NOMO-1 treated with DMSO at 0.1 percent for 48 hours (cell line): ENCODE results near the gene TRIM2.
A peak's percentile ranks its signal among the peaks of the same experiment; 100 is the strongest.
"Not testable (repeated sequence)": the region's sequence is repeated elsewhere in the genome, so short reads cannot be mapped to it uniquely, and the experiment has no call there.

ENCODE experiments used
- DNase-seq: peaks from one replicate; lab custom pipeline; 2025; ENCODE audit not compliant: unreplicated experiment; lab: John Stamatoyannopoulos, UW

Gene TRIM2

DNA sequence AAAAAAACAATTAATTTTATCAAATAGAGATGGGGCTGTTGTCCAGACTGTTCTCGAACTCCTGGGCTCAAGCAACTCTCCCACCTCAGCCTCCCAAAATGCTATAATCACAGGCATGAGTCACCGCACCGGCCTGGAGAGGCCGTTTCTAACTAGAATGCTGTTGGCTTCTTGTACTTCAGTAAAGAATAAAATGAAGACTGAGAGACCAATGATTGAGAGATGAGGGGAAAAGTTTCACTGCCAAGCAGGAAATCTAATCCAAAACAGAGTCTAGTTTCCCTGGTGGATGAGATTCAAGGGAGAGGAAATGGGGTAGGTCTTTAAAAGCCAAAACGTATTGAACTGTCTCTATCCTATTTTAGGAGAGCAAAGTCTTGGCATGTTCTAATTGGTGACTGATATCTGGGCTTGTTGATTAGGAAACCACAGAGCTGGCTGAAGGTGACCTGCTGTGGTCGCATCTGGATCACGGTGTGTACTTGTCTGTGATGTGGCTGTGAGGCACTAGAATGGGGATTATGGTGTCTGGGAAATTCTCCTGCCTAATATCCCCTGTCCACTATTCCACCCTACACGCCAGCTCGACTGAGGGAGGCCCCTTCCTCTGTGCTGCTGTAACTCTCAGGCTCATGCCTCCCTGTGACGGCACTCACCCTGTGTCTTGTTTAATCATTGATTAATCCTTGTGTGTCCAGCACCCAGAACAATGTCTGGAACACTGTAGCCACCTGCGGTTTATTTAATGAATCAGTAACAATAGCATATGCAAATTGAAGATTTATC is 15.0 kb upstream of the TRIM2 start:
- DNase-seq: no peak

DNA sequence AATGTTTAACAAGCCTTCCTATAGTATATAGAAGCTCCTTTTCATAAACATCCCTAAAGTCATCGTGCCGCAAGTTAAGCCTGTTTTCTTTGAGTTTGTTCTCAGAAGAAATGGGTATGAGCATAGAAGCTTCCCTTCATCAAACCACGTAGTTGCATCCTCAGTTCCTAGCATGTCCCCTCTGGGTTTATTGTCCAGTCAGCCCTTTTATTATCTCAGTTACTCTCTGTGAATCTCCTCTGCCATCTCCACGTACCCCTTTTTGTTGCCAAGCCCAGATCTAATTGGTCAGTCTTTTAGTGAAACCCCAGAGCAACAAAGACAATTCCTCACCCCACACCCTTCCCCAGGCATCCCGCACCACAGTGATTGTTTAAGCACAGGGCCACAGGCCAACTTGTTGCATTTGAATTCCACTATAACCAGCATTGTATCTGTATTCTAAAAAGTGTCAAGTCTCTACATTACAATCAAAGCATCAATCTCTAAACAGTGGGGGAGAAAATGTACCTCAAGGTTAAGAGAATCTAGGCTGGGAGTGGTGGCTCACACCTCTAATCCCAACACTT is 12.4 kb upstream of the TRIM2 start:
- no peak for DNase-seq

DNA sequence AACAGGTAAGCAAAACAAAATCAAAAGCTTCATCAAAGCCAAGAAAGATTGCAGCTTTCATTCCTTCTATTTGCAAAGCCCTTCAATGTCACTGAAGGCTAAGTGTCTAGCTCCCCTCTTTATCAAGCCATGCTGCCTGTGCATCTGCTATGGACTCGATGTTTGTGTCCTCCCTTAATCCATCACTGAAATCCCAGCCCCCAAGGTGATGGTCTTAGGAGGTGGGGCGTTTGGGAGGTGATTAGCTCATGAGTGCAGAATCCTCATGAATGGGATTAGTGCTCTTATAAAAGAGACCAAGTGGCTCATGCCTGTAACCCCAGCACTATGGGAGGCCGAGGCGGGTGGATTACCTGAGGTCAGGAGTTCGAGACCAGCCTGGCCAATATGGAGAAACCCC is 6.9 kb upstream of the TRIM2 start:
- no peak for DNase-seq

DNA sequence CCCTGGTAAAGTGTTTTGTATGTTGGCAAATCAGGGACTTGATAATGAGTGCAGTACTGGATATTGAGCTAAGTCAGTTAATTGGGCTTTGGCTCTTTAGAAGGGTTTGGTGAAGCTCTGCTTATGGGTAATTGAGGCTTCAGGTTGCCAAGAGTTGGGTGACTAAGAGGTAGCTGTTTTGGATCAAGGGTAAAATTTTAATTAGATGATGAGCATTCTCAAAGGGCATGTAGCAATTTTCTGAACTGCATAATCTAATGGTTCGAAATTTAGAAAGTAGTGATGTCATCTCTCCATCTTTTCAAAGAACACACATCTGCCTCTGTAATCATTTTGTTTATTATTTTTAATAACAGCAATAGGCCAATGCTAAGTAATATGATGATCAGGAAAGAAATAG is 5.5 kb upstream of the TRIM2 start:
- DNase-seq: no peak

DNA sequence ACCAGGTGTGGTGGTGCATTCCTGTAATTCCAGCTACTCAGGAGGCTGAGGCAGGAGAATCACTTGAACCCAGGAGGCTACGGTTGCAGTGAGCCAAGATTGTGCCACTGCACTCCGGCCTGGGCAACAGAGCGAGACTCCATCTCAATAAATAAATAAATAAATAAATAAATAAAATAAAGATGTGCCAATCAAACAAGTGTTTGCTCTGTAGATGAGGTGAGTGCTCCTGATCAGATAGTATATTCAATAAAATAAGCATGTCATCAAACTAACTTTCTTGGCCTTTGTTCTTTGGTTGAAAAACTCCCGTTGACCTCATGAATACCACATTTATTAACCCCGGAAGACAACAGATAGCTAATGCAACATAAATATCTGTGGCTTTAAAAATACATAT is 497 bp upstream of the TRIM2 start:
- not testable (repeated sequence) for DNase-seq

DNA sequence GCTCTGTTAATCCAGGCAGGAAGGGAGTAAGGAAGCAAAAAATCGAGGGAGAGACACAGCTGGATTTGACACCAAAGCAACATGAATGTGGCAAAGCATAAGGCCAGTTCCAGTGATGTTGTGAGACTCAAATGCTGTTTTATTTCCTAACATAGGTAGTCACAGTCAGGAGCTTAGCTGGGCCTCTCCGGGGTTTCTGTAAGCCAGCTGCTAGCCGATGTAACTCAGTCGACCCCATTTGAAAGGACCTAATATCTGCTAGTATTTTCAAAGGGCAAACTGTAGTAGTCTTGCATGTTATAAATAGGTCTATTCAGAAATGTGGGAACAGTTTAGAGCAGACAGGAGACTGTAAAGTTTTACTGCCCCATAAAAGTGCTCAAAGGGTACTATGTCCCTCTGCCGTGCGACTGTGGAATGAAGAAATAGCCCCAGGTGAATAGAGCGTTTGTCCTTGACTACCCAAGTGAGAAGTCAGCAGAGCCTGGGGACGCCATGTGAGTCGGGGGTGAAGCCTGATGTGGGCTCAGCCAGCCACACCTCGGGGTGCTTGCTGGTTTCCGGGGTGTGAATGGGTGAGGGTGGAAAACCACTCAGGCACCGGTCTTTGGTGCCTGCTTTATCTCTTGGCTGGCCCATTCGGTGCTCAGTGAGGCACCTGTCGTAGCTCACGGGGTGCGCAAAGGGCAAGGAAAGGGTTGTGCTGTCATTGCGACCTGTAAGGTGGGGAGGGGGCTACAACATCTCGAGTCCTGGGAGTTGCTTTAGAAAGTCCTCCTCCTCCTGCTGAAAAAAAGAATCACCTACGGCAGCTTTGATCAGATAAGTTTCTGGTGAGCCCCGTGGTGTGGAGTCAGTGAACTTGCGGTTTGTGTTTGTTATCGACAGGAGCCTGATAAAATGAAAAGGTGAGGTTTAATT is 745 bp downstream of the TRIM2 start:
- DNase-seq: no peak

DNA sequence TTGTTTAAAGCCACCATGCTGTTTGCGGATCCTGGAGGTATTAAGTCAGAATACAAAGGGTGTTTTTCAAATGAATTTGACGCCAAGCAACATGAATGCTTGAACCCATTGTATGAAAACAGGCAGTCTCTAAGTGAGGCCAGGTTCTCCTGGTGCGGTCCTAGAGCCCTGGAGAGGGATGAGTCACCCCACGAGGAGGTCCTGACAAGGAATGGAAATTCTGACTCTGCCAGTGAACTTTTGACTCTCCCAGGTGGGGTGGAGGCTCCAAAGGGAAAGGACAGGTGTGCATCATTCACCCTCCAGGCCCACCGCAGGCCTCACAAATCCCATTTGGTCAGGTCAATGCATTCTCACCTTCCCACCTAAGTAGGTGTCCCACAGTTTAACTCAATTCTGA is 1.5 kb downstream of the TRIM2 start:
- DNase-seq: no peak

DNA sequence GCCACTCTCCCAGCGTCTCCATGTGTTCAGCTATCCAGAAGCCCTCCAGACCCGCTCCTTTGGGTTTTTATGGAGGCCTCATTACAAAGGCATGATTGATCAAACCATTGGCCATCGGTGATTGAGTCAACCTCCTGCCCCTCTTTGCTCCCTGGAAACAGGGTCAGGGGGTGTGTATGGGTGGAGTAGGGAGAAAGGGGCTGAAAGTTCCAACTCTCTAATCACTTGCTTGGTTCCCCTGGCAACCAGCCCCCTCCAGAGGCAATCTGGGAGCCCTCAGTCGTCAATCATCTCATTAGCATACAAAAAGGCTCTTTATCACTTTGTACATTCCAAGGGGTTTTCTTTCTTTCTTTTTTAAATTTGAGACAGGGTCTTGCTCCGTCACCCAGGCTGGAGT is 2.3 kb downstream of the TRIM2 start:
- DNase-seq: no peak

DNA sequence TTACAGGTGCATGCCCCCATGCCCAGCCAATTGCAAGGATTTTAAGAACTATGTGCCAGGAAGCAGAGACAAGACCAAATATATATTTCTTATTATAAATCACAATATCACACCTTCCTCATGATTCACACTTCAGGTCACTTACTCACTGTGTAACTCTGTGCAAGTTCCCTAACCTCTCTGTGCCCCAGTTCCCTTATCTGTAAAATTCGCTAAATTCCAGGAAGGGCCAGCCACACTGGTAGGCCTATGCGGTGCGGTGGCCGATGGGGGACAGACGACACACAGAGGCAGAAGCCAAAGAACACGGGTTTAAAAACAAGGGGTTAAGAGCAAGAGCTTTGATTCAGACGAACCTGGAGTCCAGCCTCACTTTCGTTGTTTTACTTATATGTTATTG is 2.8 kb downstream of the TRIM2 start:
- no peak for DNase-seq

DNA sequence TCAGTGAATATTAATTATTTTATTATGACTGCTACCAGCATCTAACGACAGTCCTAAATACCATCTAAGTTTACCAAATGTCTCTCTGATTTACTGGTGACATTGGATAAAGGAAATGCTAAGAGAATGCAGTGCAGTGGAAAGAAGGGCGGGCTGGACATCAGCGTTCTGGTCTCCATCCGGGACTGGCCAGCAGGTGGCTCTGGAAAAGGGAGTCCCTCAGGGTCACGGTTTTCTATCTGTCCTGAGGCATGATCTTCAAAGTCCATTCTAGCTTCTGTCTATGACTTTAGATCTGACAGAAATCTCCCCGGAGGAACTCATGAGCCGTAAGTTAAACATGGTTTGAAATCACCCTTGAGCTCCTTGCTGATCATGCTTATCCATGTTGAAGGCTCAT is 3.3 kb downstream of the TRIM2 start:
- no peak for DNase-seq

DNA sequence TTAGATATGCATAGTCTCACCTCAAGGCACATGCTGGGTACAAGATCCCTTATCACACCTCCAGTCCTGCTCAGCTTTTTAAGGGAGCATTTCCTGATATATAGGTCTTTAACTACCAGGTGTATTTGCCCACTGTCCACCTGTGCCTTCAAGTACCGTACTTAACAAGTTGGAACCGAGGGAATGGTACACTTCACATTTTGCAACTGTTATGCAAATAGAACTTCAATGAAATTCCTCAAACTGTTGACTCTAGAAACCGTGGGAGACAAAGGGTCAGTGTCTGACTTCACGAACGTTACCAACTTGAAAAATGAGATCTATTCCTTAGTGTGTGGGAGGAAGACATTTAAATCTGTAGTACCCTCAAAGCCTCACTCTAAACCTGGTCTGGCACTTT is 5.2 kb downstream of the TRIM2 start:
- no peak for DNase-seq

DNA sequence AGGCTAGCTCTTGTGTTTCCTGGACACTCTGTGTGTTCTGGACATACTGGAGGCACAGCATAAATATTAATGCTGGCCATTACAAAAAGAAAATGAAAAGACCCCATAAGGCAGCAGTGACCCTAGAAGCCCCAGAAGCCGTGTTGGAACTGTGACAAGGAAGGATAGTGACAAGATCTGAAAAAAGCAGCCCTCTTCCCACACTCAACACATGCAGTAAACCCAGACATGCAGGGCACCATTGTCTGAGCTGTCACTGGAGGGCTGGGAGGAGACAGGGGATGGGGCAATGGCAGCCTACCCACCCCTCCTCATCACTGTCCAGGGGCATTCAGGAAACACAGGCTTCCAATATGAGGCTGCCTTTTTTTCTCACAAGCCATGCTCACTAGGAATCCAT is 6.5 kb downstream of the TRIM2 start:
- no peak for DNase-seq

DNA sequence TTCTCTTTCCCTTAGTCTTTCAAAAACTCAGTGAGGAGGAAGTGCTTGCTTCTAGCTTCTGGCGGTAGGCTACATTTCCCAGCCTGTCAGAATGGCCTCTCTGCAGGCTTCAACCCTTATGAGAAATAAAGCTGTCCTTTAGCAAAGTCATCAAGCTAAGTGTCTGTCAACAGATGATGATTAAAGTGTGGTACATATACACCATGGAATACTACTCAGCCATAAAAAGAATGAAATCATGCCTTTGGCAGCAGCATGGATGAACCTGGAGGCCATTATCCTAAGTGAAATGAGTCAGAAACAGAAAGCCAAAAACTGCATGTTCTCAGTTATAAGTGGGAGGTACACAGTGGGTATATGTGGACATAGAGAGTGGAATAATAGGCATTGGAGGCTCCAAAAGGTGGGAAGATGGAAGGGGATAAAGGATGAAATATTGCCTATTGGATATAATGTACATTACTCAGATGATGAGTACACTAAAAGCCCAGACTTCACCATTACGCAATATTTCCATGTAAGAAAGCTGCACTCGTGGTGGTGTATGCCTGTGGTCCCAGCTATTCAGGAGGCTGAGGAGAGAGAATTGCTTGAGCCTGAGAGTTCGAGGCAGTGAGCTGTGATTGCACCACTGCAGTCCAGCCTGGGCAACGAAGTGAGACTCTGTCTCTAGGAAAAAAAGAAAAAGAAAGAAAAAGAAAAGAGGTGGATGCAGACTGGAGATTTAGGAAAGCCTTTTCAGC is 7.9 kb downstream of the TRIM2 start:
- DNase-seq: no peak

DNA sequence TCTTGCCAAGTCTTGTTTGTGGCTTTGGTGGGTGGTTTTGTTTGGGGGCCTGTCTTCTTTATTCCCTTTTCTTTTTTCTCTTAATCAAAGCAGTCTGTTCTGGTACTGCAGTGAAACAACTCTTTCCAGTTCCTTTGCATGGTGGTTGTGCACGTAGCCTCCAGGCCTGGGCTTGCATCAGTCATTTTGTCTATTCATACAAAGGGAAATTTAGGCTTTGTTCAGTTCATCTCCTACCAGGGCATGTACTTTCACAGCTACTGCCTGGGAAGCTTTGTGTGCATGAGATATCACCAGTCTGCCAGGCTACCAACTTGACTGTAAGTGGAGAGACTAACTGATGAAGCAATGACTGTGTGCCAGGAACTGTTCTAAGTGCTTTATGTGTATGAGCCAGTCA is 8.5 kb downstream of the TRIM2 start:
- no peak for DNase-seq

DNA sequence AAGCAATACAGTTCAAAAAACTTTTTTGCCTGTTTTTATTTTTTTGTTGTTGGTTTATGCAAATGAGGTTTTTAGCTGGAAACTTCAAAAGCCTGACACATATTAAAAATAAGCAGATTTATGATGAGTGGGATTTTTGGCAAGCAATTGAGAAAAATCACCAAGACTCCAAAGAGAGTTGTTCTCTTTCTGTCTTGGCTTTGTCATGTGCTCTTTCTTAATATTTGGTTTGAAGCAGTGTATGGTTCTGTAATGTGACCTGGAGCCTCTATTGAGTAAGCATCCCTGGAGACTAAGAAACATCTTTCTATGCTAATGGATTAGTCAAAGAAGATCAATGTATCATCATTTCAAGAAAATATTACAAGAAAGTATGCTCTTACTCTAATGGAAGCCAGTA is 11.7 kb downstream of the TRIM2 start:
- DNase-seq: no peak

DNA sequence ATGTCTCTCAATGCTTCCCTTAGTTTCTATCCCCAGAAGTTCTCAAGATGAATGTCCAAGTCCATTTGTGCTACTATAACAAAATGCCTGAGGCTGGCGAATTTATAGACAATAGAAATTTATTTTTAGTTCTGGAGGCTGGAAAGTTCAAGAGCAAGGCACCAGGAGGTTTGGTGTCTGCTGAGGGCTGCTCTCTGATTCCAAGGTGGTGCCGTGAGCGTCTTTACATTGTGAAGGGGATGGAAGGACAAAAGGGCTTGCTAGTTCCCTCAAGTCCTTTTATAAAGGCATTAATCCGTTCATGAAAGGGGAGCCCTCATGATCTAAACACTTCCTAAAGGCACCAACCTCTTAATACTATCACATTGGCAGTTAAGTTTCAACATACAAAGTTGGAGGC is 12.3 kb downstream of the TRIM2 start:
- DNase-seq: no peak

DNA sequence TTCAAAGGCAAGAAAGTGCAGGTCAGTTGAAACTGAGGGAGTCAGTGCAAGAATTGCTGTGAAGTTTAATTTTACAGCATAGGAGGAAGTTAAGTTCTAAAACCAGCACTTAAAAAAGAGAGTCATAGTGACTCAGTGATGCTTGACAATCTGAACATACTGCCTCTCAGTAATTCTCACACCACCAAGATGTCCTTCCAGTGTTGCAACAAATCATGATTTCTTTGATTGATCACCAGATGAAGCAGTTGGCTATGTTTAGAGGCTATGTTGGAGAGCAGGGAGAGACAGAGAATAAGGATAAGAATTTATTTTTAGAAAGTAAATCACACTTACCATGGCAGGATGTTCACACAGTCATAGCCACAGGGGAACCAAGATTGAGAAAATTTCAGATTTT is 13.2 kb downstream of the TRIM2 start:
- peak; percentile 67 for DNase-seq

DNA sequence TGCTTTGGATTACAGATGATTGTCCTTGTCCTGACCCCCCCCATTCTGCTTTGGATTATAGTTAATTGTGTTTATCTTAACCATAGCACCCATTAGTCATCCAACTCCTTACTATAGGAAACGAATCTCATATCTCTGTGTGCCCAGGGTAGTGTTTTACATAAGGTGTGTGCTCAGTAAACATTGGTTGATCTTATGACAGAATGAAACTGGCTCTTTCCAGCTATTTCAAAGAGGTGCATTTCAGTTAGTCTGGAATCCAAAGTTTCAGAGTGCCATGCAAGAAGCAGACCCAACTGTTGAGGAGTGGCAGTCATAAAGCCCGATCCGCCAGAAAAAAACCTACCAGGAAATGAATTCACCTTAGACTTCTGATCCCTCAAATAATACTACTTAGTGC is 14.7 kb downstream of the TRIM2 start:
- no peak for DNase-seq

DNA sequence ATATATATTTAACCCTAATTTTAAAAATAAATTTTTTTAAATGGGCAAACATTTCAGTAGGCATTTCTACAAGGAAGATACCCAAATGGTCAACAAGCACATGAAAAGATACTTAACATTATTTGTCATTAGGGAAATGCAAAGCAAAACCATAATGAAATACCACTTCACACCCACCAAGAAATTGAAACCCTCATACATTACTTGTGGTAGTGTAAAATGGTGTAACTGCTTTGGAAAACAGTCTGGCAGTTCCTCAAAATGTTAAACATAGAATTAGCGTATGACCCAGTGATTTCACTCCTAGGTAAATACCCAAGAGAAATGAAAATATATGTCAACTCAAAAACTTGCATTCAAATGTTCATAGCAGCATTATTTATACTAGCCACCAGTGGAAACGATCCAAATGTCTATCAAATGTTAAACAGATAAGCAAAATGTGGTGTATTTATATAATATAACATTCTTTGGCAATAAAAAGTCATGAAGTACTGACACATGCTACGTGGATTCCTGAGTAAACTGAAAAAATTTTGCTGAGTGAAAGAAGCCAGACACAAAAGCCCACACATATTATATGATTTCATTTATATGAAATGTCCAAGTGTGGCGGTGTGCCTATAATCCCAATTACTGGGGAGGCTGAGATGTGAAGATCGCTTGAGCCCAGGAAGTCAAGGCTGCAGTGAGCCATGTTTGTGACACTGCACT is 16.6 kb downstream of the TRIM2 start:
- DNase-seq: peak; percentile 29

DNA sequence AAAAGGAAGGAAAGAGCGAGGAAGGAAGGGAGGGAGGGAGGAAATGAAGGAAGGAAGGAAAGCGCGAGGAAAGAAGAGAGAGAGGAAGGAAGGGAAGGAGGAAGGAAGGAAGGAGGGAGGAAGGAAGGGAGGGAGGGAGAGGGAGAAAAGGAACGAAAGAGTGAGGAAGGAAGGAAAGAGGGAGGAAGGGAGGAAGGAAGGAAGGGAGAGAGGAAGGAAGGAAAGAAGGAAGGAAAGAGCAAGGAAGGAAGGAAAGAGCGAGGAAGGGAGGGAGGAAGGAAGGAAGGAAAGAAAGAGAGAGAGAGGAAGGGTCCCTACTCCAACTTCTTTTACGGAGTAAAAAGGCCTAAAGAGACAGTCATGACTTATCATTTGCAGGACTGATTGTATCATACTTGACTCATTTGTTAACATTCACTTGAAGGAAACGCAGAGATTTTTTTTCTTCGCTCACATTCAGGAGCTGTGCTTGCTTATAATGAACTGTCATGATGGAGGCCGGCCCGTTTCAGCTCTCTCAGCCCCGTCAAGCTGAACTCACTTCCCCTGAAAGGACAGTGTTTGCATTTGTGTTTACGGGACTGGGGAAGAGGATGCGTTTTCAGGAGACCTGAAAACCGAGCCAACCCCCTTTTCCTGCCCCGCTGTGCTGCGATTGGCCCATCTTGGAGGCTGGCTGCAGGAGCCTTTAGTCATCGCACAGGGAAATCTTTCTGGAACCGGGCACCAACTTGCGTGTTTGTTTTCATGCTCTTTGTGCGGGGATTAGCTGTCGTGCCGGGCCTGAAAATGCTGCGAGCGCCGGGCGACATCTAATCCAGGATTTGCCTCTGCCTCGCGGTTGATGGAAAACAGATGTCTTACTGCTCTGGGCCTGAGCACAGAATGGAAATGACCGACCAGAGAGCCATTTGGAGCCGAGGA is 17.8 kb downstream of the TRIM2 start:
- DNase-seq: no peak
